ENCODE measurements around the gene ZFP82. TPM values are rescaled to one million over a fixed set of nuclear protein-coding genes. Genes with fewer than 3 reads are reported as not detected.

Gene ZFP82
- 1 to 10 TPM; 2.8 to 6.8 (median 5.1) TPM for total RNA-seq
- 1 to 10 TPM; 2.1 to 5.5 (median 2.7) TPM for polyA plus RNA-seq
- long read RNA-seq, donor 1, full-length matches to known transcripts = 5 of 5 reads
- long read RNA-seq, donor 1, partial matches to known transcripts = 0 of 5 reads
- long read RNA-seq, donor 1, other reads (novel, unspliced or antisense) = 0 of 5 reads
- long read RNA-seq, donor 2, full-length matches to known transcripts = 3 of 3 reads
- long read RNA-seq, donor 2, partial matches to known transcripts = 0 of 3 reads
- long read RNA-seq, donor 2, other reads (novel, unspliced or antisense) = 0 of 3 reads
- long read RNA-seq, donor 3, full-length matches to known transcripts = 3 of 3 reads
- long read RNA-seq, donor 3, partial matches to known transcripts = 0 of 3 reads
- long read RNA-seq, donor 3, other reads (novel, unspliced or antisense) = 0 of 3 reads
- long read RNA-seq, donor 4, partial matches to known transcripts = 0 of 1 reads
- long read RNA-seq, donor 4, other reads (novel, unspliced or antisense) = 0 of 1 reads
- long read RNA-seq, donor 5, partial matches to known transcripts = 0 of 4 reads
- long read RNA-seq, donor 5, other reads (novel, unspliced or antisense) = 2 of 4 reads
- long read RNA-seq, donor 6, partial matches to known transcripts = 0 of 1 reads
- long read RNA-seq, donor 6, other reads (novel, unspliced or antisense) = 0 of 1 reads
- long read RNA-seq, donor 7, full-length matches to known transcripts = 2 of 2 reads
- long read RNA-seq, donor 7, partial matches to known transcripts = 0 of 2 reads
- long read RNA-seq, donor 7, other reads (novel, unspliced or antisense) = 0 of 2 reads
- long read RNA-seq, donor 8, full-length matches to known transcripts = 3 of 3 reads
- long read RNA-seq, donor 8, partial matches to known transcripts = 0 of 3 reads
- long read RNA-seq, donor 8, other reads (novel, unspliced or antisense) = 0 of 3 reads
- long read RNA-seq, donor 9, full-length matches to known transcripts = 4 of 4 reads
- long read RNA-seq, donor 9, partial matches to known transcripts = 0 of 4 reads
- long read RNA-seq, donor 9, other reads (novel, unspliced or antisense) = 0 of 4 reads
- long read RNA-seq, donor 10, full-length matches to known transcripts = 2 of 2 reads
- long read RNA-seq, donor 10, partial matches to known transcripts = 0 of 2 reads
- long read RNA-seq, donor 10, other reads (novel, unspliced or antisense) = 0 of 2 reads

GRCh38 chr19:36418287-36419001 lies at the start of gene ZFP82:
Gene ZFP82 (minus strand): TSS chr19:36418644. CDS start chr19:36409789, 8,855 bp downstream.
- peak in 1 of 6 experiments; percentile 9 for TF ChIP-seq CTCF (IDR thresholded peaks at IDR 0.05)
- peak in 1 of 2 donors; percentile 68 for TF ChIP-seq POLR2A (IDR thresholded peaks at IDR 0.05)
- Histone ChIP-seq H3K4me3 (peak within 1 kb of the TSS; percentile 62 to 75 (median 66)), H3K27ac (peak within 1 kb of the TSS; percentile 25 to 94 (median 73)), H3K36me3 (replicated peaks in 1 of 2) (no peaks in the 10 kb centered on the region), H3K4me1 (replicated peaks in 1 of 2) (peaks cover 6 to 24% of the 10 kb centered on the region in 2 donors), H3K9me3 (replicated peaks in 1 of 3) (no peaks in the 10 kb centered on the region), H3K27me3 (no peaks in the 10 kb centered on the region)
- intact Hi-C loops (cut with DNase I) = no loop called here
- peak; percentile 74 to 85 (median 79) for DNase-seq
- 0 to 1% (median 1%) methylated on average over 15 to 70 of the region's 70 CpGs for WGBS, 4 donors

GRCh38 chr19:36460046-36460445 lies 41.6 kb upstream of the ZFP82 start:
- H3K36me3 ChIP-seq (replicated peaks in 1 of 2) = peaks cover 0 to 4% of the 10 kb centered on the region in 2 donors
- intact Hi-C loops (cut with DNase I) = no loop called here
- no peaks in the 10 kb centered on the region for H3K4me1 ChIP-seq (replicated peaks in 1 of 2)
- peaks cover 0 to 24% (median 0%) of the 10 kb centered on the region in 3 donors for H3K9me3 ChIP-seq (replicated peaks in 1 of 3)
- TF ChIP-seq POLR2A (IDR thresholded peaks at IDR 0.05) (no peak), CTCF (IDR thresholded peaks at IDR 0.05) (no peak)
- 93 to 98% (median 96%) methylated on average over 1 of the region's 1 CpG for WGBS, 4 donors
- no peak for DNase-seq
- no peak overlapping the region for H3K4me3 ChIP-seq
- no peaks in the 10 kb centered on the region for H3K27me3 ChIP-seq
- H3K27ac ChIP-seq = no peak overlapping the region

GRCh38 chr19:36456831-36457230 lies 38.4 kb upstream of the ZFP82 start:
- Histone ChIP-seq H3K4me1 (replicated peaks in 1 of 2) (no peaks in the 10 kb centered on the region), H3K36me3 (replicated peaks in 1 of 2) (peaks cover 0 to 4% of the 10 kb centered on the region in 2 donors), H3K27ac (no peak overlapping the region), H3K9me3 (replicated peaks in 1 of 3) (peaks cover 0 to 28% (median 6%) of the 10 kb centered on the region in 3 donors), H3K4me3 (no peak overlapping the region), H3K27me3 (no peaks in the 10 kb centered on the region)
- 95 to 99% (median 97%) methylated on average over 2 of the region's 2 CpGs for WGBS, 4 donors
- TF ChIP-seq CTCF (IDR thresholded peaks at IDR 0.05) (no peak), POLR2A (IDR thresholded peaks at IDR 0.05) (no peak)
- intact Hi-C loops (cut with DNase I) = no loop called here
- no peak for DNase-seq

Data from adrenal gland (tissue), 19 donors.